Middle frontal gyrus (tissue), 1 donor: ENCODE results near the gene SLC9A3.
"Not testable (repeated sequence)": the region's sequence is repeated elsewhere in the genome, so short reads cannot be mapped to it uniquely, and the experiment has no call there.

Experiments
- DNase-seq: peaks from one replicate; pipeline ENCODE4 v3.0.0-alpha.2; 2015; ENCODE audit warnings: low spot score; ENCODE audit errors: extremely low spot score

SLC9A3 gene

DNA sequence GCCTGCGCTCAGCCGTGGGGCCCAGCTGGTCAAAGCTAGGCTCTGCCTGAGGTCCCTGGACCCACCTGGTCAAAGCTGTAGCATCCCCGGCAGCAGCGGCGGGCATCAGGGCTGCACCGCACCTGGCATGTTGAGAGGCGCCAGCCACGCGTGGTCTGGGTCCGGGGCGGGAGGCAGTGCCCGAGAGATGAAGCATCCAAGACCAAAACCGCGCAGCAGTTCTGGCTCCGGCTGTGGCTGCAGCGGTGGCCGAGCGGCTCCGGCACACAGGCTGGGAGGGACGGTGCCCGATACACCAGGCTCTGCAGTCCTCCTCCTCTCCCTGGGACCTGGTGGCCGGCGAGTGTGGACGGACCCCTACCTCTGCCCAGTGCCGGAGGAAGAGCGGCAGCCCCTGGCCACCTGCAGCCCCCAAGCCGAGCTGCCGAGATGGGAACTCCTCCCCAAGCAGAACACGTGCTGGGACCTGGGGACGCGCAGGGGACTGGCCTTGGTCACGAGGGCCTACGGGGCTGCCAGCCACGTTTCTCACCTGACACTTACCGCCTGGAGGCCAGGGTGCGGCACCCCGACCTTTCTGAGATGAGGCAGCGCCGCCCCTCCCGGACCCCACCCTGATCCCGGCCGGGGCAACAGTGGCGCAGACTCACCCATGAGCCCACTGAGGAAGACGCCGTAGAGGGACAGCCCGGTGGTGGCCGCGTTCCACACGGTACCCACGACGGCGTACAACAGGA is 33.0 kb downstream of the SLC9A3 start:
- no peak for DNase-seq

DNA sequence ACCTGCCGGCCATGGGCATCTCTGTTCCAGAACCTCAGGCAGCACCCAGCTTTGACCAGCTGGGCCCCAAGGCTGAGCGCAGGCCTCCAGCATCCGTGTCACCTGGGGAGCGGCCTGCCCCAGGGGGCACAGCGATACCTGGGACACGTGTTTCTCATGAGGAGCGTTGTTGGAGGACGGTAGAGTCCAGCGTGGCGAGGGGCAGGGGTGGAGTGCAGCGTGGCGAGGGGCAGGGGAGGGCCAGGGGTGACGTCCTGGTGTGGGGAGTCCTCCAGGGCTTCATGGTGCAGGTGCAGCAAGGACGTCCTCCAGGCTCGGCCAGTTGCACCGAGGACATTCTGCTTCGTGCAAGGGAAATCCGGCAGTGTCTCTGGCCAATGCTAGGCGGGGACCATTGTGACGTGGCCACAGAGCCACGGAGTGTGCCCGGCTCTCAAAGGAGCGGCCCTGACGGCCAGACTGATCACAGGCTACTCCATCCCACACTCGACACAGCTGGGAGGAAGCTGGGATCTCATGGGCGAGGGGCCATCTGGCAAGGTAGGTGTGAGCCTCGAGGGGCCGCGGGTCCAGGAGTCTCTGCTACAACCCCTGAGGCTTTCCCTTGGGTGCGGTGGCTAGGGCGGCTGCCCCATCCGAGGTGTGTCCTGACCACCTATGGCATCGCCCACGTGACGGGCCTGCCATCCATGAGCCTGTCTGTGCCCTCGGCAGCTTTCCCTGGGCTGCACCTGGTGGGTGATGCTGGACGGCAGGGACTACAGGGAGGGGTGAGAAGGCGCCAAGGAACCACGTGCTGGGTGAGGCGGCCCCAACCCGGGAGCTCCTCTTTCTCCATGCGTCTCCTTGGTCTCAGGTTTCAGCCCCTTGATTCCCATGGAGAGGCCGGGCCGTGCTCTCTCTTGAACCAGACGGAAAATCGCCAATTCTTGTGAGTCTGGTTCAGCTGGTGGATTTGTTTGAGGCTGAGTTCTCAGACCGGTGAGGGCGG is 33.8 kb downstream of the SLC9A3 start:
- DNase-seq, result no peak

DNA sequence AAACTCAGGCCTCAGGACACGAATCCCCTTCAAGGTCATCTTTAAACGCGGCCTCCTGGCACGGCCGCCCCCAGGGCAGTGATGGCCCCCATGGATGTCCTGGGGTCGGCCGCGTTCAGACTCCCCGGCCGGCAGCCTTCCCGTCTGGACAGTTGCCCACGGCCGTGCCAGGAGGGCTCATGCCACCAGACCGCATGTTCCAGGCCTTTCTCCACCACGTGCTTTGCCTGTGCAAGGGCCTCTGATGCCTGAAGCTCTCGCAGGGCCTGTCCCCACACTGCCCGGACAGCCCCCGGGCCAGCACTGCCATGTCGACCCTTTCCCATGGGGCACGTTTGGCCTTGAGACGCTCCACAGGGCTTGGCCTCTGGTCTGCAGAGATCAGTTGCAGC is 34.6 kb downstream of the SLC9A3 start:
- no peak for DNase-seq

DNA sequence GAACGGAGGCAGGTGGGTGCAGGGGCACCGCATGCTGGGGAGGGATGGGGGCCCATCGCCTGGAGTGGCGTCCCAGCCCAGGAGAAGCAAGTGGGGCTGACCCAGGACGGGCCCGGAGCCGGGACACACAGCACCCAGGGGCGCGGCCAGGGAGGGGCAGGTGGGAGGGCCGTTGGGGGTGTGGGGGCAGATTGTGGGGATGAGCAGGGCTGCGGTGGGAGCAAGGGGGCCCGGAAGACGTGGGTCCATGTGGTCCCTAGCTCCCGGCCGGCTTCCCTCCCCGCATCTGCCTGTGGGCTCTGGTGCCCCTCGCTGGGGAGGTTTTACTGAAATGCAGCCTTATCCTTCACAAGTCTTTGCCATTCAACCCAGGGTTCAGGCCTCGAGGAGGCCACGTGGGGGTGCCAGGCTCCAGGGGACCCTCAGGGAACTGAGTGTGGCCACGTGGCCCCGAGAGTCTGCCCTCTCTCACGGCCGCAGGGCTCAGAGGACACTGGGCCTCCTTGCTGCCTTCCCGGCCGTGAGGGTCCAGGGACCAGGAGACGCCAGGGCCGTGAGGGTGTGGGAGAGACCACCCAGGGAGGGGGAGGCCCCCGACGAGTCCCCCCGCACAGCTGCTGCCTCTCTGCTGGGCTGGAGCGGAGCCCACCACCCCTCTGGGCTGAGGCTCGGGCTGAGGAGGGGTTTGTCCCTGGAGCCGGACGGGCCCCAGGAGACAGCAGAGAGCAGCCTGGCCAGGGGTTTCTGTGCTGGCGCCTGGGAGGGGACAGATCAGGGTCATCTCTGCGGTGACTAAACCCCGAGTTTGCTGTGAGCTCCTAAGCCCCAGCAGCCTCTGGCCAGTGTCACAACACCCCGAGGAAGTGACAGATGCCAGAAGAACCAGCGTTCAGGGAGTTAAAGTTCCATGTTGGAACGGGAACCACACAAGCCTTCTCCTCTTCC is 35.2 kb downstream of the SLC9A3 start:
- no peak for DNase-seq

DNA sequence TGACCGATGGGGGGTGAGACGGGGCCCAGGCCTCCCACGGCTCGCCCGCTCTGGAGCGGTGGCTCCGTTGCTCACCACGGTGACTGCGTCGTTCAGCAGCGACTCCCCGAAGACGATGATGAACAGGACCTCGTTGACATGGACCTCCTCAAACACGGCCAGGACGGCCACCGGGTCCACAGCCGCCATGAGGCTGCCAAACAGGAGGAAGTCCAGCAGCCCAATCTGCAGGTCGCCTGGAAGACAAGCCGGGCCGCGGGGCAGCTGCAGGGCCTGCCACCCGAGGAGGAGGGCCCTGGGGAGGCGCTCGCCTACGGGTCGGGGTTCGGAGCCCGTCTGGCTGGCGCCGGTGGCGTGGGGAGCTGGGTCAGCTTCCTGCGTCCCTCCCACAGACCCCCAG is 36.0 kb downstream of the SLC9A3 start:
- no peak for DNase-seq

DNA sequence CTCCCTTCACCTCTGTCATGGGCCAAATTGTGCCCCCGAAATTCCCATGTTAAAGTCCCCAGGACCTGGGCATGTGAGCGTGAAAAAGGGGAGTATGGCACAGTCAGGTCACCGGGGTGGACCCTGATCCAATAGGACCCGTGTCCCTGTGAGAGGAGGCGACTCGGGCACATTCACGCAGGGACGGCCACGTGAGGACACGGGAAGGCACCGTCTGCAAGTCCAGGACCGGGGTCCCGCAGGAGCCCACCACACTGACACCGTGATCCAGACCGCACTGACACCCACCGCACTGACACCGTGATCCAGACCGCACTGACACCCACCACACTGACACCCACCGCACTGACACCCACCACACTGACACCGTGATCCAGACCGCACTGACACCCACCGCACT is 37.7 kb downstream of the SLC9A3 start:
- DNase-seq, result not testable (repeated sequence)

DNA sequence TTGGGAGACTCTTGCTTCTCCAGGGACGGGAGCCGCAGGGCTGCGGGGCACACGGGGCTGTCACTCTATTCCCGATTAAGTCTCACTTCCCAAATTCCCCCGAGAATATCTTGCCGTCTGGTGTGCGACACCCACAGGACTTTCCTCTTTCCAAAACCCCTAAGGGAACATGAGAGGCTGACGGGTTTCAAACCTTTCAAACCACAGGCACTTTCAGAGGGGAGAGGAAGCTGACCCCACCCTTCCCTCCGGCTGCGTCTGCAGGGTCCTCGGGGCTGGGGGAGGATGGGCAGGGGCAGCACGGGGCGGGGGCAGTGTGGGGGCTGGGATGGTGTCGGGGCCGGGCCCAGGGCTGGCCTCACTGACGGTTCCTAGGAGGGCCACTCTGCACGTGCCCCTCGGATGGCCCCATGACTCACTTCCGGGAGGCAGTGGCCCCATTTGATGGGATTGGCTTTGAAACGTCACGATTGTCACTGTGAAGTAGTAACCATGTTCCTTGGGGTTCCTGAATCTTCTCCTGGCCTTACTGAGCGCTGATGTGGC is 38.2 kb downstream of the SLC9A3 start:
- DNase-seq, result no peak

DNA sequence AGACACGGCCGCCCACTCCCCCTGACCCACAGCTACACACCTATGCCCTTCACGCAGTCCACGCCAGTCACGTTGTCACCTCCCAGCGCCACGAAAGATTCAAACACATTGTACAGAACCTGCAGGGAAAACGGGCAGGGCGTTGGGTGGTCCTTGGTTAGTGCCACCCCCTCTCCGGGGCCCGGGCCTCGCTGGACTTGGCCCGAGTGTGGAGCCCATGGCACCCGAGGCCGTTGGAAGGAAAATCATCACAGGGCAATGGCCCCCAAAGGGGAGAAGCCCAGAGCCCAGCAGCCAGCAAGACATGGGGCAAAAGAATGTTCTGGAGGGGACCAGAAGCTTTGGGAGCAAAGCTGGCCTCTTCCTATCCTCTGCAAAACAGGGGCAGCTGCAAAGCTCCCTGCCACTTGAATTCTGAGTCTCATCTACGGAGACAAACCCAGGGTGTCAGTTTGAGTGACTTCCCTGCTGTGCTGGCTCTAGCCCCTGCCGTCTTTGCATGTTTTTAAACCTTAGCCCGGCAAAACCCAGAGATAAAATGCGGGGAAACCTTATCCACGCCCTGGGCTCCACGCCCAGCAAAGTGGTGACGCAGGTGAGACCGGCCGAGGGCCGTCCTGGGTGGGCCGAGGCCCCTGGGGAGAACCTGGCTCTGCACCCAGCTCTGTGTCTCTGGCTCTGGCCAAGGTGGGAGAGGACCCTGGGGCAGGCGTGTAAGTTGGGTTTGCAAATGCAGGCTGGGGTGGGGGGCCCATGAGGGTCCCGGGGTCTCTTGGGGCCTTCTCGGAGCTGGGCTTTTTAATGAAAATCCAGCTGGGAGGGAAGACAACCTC is 38.9 kb downstream of the SLC9A3 start:
- DNase-seq, result no peak

DNA sequence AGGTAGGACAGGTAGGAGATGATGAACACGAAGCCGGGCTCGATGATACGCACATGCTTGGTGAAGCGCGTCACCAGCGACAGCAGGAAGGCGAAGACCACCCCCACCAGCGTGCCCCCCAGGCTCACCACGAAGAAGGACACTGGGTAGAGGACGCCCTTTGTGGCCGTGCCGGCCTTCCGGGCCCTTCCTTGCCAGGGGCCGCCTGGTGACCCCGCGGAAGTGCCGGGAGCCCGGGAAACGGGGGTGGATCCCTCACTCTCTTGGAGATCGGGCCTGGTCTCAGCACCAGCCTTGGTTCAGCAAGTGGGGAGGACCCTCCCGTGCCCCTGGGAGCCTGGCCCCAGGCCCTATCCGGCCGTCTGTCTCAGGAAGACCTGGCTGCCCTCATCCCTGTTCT is 39.7 kb downstream of the SLC9A3 start:
- DNase-seq, result no peak

DNA sequence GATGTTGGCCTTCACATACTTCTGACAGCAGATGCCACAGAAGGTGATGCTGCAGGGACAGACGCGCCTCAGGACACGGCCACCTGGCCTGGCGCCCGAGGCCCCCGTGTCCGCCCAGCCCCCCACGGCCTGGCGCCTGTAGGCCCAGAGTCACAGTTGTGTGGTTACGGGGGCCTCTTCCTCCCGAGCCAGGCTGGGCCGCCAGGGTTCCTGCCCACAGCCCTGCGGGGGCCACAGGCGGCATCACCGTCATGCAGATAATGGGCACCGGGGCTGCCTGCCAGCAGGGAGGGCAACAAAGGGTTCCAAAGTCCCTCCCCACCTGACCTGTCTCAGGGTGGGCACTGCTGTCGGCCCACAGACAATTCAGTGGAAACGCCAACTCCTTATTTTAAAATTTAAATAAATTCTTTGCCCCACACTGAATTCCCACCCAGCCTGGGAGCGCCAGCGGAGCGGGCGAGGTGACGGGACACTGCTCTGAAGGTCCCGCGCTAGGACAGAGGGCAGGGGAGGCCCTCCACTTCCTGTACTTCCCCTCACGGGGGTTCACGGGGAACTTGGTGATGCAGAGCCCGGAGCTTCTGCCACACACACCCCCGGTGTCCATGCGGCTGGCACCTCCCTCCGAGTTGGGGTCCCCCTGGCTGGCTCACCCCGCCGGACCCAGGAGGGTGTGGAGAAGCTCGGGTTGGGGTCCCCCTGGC is 40.7 kb downstream of the SLC9A3 start:
- DNase-seq, result no peak

DNA sequence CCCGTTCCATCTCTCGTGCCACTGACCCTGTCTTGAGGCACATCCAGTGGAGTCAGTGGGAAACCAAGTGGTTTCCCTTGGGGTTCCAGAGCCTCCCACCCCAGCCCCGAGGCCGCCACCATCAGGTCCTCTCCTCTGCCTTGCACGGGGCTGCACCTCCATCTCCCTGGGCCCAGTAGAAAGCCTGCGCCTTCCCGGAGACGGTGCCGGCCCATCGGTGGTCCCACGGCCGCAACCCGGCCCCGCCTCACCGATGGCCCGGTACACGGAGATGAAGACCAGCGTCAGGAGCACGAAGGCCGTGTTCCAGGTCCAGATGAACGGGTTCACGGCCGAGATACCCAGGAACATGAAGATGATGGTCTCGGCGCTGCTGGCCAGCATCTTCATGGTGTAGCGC is 41.2 kb downstream of the SLC9A3 start:
- no peak for DNase-seq

DNA sequence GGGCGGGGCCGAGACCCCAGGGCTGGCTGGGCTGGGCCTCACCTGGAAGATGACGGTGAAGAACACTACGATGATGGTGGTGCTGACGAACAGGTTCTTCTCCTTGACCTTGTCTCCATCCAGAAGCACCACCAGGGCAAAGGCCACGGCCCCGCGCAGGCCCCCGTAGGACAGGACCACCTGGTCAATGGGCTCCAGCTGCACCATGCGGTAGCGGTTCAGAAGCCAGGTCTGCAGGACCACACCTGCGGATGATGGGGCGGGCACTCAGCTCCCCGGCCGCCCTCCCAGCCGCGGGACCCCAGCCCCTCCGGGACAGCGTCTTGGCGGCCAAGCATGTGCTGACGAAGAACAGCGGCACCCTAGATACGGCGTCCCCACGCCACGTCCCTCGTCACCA is 41.7 kb downstream of the SLC9A3 start:
- DNase-seq, result no peak

DNA sequence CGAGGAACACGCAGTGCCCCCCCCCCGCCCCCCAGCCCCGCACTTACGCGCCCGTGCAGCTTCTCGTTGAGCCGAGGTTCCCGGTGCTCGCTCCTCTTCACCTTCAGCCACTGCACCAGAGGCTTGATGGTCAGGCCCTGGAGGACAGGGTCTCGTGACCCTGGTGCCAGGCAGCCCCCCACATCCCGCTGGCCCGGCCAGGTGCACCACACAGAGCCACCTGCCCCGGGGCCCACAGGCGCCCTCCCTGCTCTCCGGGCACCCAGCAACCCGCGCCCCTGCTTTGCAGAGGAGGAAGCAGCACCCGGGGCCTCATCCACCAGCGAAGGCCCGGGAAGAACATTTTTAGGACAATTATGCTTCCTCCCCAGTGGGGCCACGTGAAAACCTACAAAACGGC is 42.2 kb downstream of the SLC9A3 start:
- DNase-seq, result no peak

DNA sequence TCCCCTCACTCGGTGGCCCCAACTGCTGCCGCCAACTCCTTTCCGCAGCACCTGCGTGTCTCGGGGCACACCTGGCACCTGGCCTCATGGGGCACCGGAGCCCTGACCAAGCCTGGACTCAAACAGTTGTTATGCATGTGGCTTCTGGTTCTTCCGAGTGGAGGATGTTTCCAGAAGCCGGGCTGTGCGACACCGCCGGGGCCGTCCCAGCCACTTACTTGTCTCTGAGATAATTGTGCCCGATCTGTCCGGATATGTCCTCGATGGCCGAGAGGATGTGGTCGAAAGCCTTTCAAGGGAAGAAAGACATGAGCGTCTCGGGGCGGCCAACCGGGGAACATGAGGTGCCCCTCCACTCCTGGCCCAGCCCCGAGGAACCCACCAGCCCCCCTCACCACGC is 42.9 kb downstream of the SLC9A3 start:
- DNase-seq, result no peak

DNA sequence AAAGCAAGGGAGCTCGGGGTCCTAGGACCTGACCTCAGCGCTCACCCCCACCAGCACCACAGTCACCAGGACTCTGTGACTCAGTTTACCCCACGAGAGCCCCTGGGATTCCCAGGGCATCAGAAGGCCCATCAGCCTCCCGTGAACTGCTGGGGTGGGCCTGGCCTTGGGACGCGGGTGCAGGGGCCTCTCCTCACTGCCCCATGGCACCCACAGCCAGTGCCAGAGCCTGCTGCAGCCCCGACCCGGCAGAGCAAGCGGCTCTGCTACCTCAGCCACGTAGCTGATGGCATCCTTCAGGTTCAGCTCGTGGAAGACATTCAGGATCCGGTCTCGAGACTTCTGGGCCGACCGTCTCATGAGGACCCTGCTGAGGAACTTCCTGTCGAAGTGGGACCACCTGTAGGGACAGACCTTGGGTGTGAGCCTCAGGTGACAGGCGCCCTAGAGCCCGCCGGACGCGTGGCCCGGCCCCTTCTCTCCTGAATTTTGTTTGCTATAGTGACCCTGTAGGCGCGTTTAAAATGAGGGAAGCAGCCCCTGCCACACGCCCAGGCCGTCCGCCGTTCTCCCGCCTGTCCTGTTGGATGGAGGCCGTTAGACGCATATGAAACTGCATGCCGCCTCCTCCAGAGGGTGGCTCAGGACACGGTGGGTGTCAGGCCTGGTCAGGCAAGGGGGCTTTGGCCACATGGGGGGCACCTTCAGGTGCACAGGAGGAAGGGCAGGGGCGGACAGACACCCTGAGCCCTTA is 44.5 kb downstream of the SLC9A3 start:
- DNase-seq, result no peak

DNA sequence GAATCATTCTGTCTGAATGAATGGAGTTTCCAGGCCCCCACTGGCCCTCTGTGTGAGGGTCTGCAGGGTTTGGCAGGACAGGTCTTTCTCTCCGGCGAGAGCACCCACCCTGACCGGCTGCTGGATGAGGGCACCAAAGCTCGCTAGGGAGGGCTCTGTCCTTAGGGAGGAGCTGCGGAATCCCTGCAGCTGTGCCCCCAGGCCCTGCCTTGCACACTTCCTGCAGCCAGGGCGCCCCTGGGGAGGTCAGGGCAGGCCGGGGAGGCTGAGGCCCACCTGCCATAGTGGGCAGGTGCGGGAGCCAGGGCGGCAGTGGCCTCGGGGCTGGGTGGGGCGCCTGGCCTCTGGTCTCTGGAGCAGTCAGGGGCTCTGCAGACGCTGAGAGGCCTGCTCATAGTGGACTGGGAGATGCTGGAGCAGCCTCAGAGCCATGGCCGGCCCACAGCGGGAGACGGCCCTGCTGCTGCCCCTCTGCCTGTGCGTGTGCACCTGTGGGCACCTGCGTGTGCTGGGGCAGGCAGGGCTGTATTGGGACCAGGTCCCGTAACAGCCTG is 45.2 kb downstream of the SLC9A3 start:
- DNase-seq, result no peak

DNA sequence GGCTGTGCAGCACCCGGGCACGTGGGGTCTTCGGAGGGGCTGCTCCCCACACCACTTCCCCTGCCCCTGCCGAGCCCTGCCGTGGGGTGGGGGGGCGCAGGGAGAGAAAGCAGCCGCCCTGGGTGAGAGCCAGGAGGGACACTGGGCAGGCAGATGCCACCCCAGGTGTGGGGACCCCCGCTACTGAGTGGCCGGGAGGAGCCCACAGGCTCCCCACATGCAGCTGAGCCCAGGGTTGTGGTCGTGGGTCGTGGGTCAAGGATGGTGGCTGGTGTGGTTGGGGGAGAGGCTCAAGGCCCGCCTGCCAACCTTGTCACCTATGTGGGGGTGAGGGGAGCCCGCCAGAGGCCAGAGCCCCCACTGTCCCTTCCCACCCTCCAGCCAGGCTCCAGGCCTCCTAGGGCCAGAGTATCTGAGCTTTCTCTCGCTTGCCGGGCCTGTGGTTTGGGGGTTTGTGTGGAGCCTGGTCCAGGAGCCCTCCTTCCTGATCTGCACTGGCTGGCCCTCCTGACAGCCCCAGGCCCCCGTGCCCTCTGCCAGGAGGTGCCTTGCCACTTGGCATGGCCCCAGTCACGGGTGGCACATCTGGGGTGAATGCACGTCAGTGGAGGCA is 45.8 kb downstream of the SLC9A3 start:
- DNase-seq, result no peak

DNA sequence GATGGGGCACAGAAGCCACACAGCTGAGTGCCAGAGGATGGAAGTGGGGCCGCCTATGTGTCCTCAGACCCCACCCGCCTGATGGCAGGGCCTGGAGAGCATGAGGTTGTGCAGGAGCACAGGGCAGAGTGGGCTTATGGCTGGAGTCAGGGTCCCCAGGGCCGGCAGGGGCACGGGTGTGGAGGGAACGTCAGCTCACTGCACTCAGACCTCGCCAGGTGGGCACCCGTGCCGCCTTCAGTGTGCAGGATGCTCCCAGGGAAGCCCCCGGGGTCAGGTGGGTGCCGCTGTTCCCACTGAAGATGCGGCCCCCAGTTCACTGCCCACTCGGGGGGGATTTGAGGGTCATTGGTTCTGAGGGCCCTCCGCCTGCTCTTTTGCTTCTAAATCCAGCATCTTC is 46.4 kb downstream of the SLC9A3 start:
- DNase-seq, result no peak
